HCT116 (cell line): ENCODE measurements around the gene EIF4E1B. TPM values are rescaled to one million over a fixed set of nuclear protein-coding genes. Genes with fewer than 3 reads are reported as not detected.

Experiments used
- ATAC-seq: fragments of 200-7000 bp; cut with Tn5 transposase; 2 replicates; pipeline ENCODE4 v1.9.1; 2020; ENCODE audit warnings: mild to moderate bottlenecking, moderate library complexity
- BruUV-seq: library from RNA; stranded (reverse); fragments of 400-500 nt; replicated peaks from 2 replicates; lab custom pipeline; 2021; lab: Mats Ljungman, UMichigan
- CTCF ChIA-PET: fragments of 300-600 bp; sonication (Branson Sonifier 250); formaldehyde crosslinking; loops from one replicate; lab custom pipeline; 2021; ENCODE audit warnings: antibody characterized with exemption; lab: Charles Lee
- POLR2A ChIA-PET: fragments of 300-600, 350-600 bp; sonication (Branson Sonifier 250); formaldehyde crosslinking; loops from one replicate; lab custom pipeline; 2021; ENCODE audit warnings: antibody characterized with exemption; lab: Charles Lee
- RAD21 ChIA-PET, 2 experiments: fragments of 300-600 bp; sonication (Branson Sonifier 250); formaldehyde crosslinking; loops; one replicate each; lab custom pipeline; 2023; ENCODE audit warnings: low total read pairs in 2 of 2; ENCODE audit not compliant: uncharacterized antibody in 2 of 2, unreplicated experiment in 2 of 2, low non-redundant PET in 1 of 2; lab: Charles Lee
- DNase-seq: peaks from one replicate; pipeline ENCODE4 v3.0.0-alpha.2; 2010; ENCODE audit warnings: low read depth, low spot score
- H2AFZ ChIP-seq: fragments of 200-600 bp; shearing (Covaris generic), sonication (generic); 2 replicates; pipeline ENCODE4 v1.6.1; 2017; ENCODE audit warnings: low read depth, mixed run types, mixed read lengths, antibody characterized with exemption, low read length; ENCODE audit not compliant: poor library complexity, severe bottlenecking
- H3K27ac ChIP-seq: 2 replicates; pipeline ENCODE4 v1.5.1; 2012; ENCODE audit warnings: low read depth, low read length
- H3K27me3 ChIP-seq: fragments of 200-600 bp; sonication (generic); 2 replicates; pipeline ENCODE4 v1.6.1; 2016; ENCODE audit warnings: mixed run types, low read length, mixed read lengths; ENCODE audit not compliant: insufficient read depth
- H3K36me3 ChIP-seq, 2 experiments: fragments of 200-500 bp in 1 of 2; fragments of 200-600 bp in 1 of 2; sonication (Bioruptor generic) in 1 of 2; sonication (generic) in 1 of 2; 2 replicates each; pipeline versions ENCODE4 v1.5.1 to v1.6.1; 2014 to 2016; ENCODE audit warnings: low read length in 2 of 2, inconsistent platforms in 1 of 2, mixed read lengths in 1 of 2, mixed run types in 1 of 2; ENCODE audit not compliant: insufficient read depth in 2 of 2, control insufficient read depth in 1 of 2
- H3K4me1 ChIP-seq, 2 experiments: fragments of 200-600 bp in 1 of 2; sonication (generic) in 1 of 2; 2 replicates each; pipeline versions ENCODE4 v1.5.1 to v1.6.1; 2012 to 2017; ENCODE audit warnings: low read length in 2 of 2, inconsistent platforms in 1 of 2, mild to moderate bottlenecking in 1 of 2, mixed read lengths in 1 of 2, mixed run types in 1 of 2, moderate library complexity in 1 of 2; ENCODE audit not compliant: insufficient read depth in 2 of 2, control insufficient read depth in 1 of 2
- H3K4me2 ChIP-seq: fragments of 200-600 bp; sonication (generic); 2 replicates; pipeline ENCODE4 v1.6.1; 2017; ENCODE audit warnings: mixed run types, low read length, mixed read lengths
- H3K4me3 ChIP-seq, 2 experiments: fragments of 200-600 bp in 1 of 2; sonication (generic) in 1 of 2; replicated peaks in 1 of 2; 2 replicates each; pipeline ENCODE4 v1.5.1; 2011 to 2016; ENCODE audit warnings: low read length in 2 of 2, control low read depth in 1 of 2, low read depth in 1 of 2, mild to moderate bottlenecking in 1 of 2, mixed read lengths in 1 of 2, mixed run types in 1 of 2
- H3K79me2 ChIP-seq: fragments of 200-600 bp; sonication (generic); 2 replicates; pipeline ENCODE4 v1.6.1; 2017; ENCODE audit warnings: mild to moderate bottlenecking, mixed run types, low read length, moderate library complexity, mixed read lengths; ENCODE audit not compliant: insufficient read depth
- H3K9ac ChIP-seq: fragments of 200-600 bp; sonication (generic); 2 replicates; pipeline ENCODE4 v1.6.1; 2016; ENCODE audit warnings: low read length, mixed read lengths
- H3K9me2 ChIP-seq: fragments of 200-600 bp; sonication (generic), shearing (Covaris generic); 2 replicates; pipeline ENCODE4 v1.6.1; 2017; ENCODE audit warnings: mixed run types, mild to moderate bottlenecking, moderate library complexity; ENCODE audit not compliant: insufficient read depth
- H3K9me3 ChIP-seq, 2 experiments: fragments of 200-500 bp in 1 of 2; fragments of 200-600 bp in 1 of 2; sonication (Bioruptor generic) in 1 of 2; sonication (generic) in 1 of 2; 2 replicates each; pipeline ENCODE4 v1.6.1; 2014 to 2017; ENCODE audit warnings: low read length in 2 of 2, mixed read lengths in 2 of 2, inconsistent platforms in 1 of 2, low read depth in 1 of 2, mild to moderate bottlenecking in 1 of 2, mixed run types in 1 of 2, moderate library complexity in 1 of 2; ENCODE audit not compliant: control insufficient read depth in 1 of 2, insufficient read depth in 1 of 2
- H4K20me1 ChIP-seq: fragments of 200-600 bp; sonication (generic), shearing (Covaris generic); 2 replicates; pipeline ENCODE4 v1.6.1; 2017; ENCODE audit warnings: mixed run types, mild to moderate bottlenecking, moderate library complexity; ENCODE audit not compliant: insufficient read depth
- EGR1 ChIP-seq: IDR thresholded peaks from 2 replicates; pipeline ENCODE4 v1.6.1; 2012; ENCODE audit warnings: low read depth
- EZH2 ChIP-seq: fragments of 200-600 bp; sonication (generic); IDR thresholded peaks from 2 replicates; pipeline ENCODE4 v1.6.1; 2017; ENCODE audit warnings: antibody characterized with exemption, mixed run types
- FOSL1 ChIP-seq: IDR thresholded peaks from 2 replicates; pipeline ENCODE4 v1.6.1; 2012; ENCODE audit warnings: low read depth
- SRF ChIP-seq: IDR thresholded peaks from 2 replicates; pipeline ENCODE4 v1.6.1; 2012; ENCODE audit warnings: low read depth
- TCF7L2 ChIP-seq: IDR thresholded peaks from 2 replicates; pipeline ENCODE4 v1.7.0; 2011; ENCODE audit warnings: borderline replicate concordance, inconsistent platforms; ENCODE audit not compliant: insufficient read depth, insufficient read length; ENCODE audit errors: extremely low read depth
- YY1 ChIP-seq: IDR thresholded peaks from 2 replicates; pipeline ENCODE4 v1.6.1; 2011; ENCODE audit warnings: low read length, low read depth, moderate library complexity, mild to moderate bottlenecking; ENCODE audit not compliant: insufficient replicate concordance; ENCODE audit errors: extremely low read depth
- ZBTB33 ChIP-seq: IDR thresholded peaks from 2 replicates; pipeline ENCODE4 v1.6.1; 2011; ENCODE audit warnings: mild to moderate bottlenecking, low read length, moderate library complexity; ENCODE audit not compliant: insufficient replicate concordance; ENCODE audit errors: extremely low read depth
- intact Hi-C: fragments of 100-400 bp; cut with micrococcal nuclease; formaldehyde crosslinking; loops from 2 replicates; pipeline ENCODE4 v1.10.0; 2022
- total RNA-seq: library from RNA; stranded (reverse); gene quantifications from one replicate; pipeline ENCODE4 v1.2.1, GENCODE V29; 2021; ENCODE audit not compliant: unreplicated experiment
- TF ChIP-seq, protein P1 (sequence below): IDR thresholded peaks from 2 replicates; pipeline ENCODE4 v1.6.1; 2012
- TF ChIP-seq, protein P2 (sequence below), 3 experiments: fragments of 200-600 bp in 1 of 3; sonication (generic) in 1 of 3; IDR thresholded peaks in 2 of 3; conservative IDR thresholded peaks in 1 of 3; 2 replicates each; pipeline ENCODE4 v1.5.1; 2012 to 2017; ENCODE audit warnings: low read depth in 2 of 3, low read length in 2 of 3, antibody characterized with exemption in 1 of 3, borderline replicate concordance in 1 of 3, control low read depth in 1 of 3, mild to moderate bottlenecking in 1 of 3, mixed read lengths in 1 of 3, mixed run types in 1 of 3, moderate library complexity in 1 of 3; ENCODE audit not compliant: insufficient read depth in 1 of 3

Gene EIF4E1B
- total RNA-seq, 1 experiment from 2014 or later, result 0.07 TPM

GRCh38 chr5:176608937-176609723 is 21.3 kb upstream of the EIF4E1B start:
- ChIA-PET POLR2A (no interaction called here), RAD21 (no interaction called here), CTCF (no interaction called here)
- ATAC-seq (no peak), DNase-seq (no peak)
- Histone ChIP-seq H3K27me3 (no peaks in the 10 kb centered on the region), H3K9ac (peak overlapping the region; percentile 68), H2AFZ (no peak overlapping the region), H3K9me2 (no peaks in the 10 kb centered on the region), H3K4me2 (peak overlapping the region; percentile 96), H3K36me3 (no peaks in the 10 kb centered on the region), H3K4me1 (peaks cover 12 to 29% of the 10 kb centered on the region in 2 experiments; a peak in 3 of 4 replicates), H3K79me2 (peaks cover 19% of the 10 kb centered on the region), H3K4me3 (peak overlapping the region; percentile 63 to 74), H3K27ac (peak overlapping the region; percentile 31; the same call in 1 of the 2 replicates), H3K9me3 (no peaks in the 10 kb centered on the region), H4K20me1 (no peaks in the 10 kb centered on the region)
- no TSS peak for BruUV-seq
- no peak for TF ChIP-seq EGR1
- peak; percentile 54 for TF ChIP-seq TCF7L2
- TF ChIP-seq SRF, result no peak
- intact Hi-C loops, result no loop called here

- H2AFZ ChIP-seq, result no peak within 1 kb of the TSS
- ATAC-seq (peak; percentile 85), DNase-seq (peak; percentile 18)
- peak within 1 kb of the TSS; percentile 68 for H3K9ac ChIP-seq
- peaks cover 20 to 35% of the 10 kb centered on the region in 2 experiments for H3K4me1 ChIP-seq
- POLR2A ChIA-PET, result no interaction called here
- intact Hi-C loops, result no loop called here
- no peaks in the 10 kb centered on the region for H4K20me1 ChIP-seq
- H3K4me3 ChIP-seq, result peak within 1 kb of the TSS; percentile 63 to 74
- CTCF ChIA-PET, result no interaction called here
- no peaks in the 10 kb centered on the region for H3K9me2 ChIP-seq
- H3K36me3 ChIP-seq, result no peaks in the 10 kb centered on the region
- no TSS peak for BruUV-seq
- H3K27me3 ChIP-seq, result no peaks in the 10 kb centered on the region
- H3K27ac ChIP-seq, result peak within 1 kb of the TSS; percentile 75
- peaks cover 19% of the 10 kb centered on the region for H3K79me2 ChIP-seq
- peak within 1 kb of the TSS; percentile 96 for H3K4me2 ChIP-seq
- H3K9me3 ChIP-seq, result no peaks in the 10 kb centered on the region
- RAD21 ChIA-PET, result no interaction called here
- TF ChIP-seq YY1 (no peak), EZH2 (no peak), SRF (no peak), ZBTB33 (no peak), FOSL1 (no peak)
- TF ChIP-seq, protein P1, sequence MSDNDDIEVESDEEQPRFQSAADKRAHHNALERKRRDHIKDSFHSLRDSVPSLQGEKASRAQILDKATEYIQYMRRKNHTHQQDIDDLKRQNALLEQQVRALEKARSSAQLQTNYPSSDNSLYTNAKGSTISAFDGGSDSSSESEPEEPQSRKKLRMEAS, result 0 out of 2 replicates have a peak, but pooled peaks have one; percentile 25
- TF ChIP-seq, protein P2, sequence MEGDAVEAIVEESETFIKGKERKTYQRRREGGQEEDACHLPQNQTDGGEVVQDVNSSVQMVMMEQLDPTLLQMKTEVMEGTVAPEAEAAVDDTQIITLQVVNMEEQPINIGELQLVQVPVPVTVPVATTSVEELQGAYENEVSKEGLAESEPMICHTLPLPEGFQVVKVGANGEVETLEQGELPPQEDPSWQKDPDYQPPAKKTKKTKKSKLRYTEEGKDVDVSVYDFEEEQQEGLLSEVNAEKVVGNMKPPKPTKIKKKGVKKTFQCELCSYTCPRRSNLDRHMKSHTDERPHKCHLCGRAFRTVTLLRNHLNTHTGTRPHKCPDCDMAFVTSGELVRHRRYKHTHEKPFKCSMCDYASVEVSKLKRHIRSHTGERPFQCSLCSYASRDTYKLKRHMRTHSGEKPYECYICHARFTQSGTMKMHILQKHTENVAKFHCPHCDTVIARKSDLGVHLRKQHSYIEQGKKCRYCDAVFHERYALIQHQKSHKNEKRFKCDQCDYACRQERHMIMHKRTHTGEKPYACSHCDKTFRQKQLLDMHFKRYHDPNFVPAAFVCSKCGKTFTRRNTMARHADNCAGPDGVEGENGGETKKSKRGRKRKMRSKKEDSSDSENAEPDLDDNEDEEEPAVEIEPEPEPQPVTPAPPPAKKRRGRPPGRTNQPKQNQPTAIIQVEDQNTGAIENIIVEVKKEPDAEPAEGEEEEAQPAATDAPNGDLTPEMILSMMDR (IDR thresholded peaks at IDR 0.05 in 2 of 3, conservative IDR thresholded peaks at IDR 0.05 in 1 of 3; ENCODE audit: borderline replicate concordance in 1 of 3, insufficient read depth in 1 of 3, low read depth in 2 of 3, low read length in 2 of 3), result peak; percentile 34 to 53 (median 36); a peak in 5 of 6 replicates
Observed at GRCh38 chr5:176609724-176610434, 20.6 kb upstream of the EIF4E1B start, which contains the start of gene GPRIN1. TSS of gene GPRIN1 (minus strand) at chr5:176610156. CDS start at chr5:176599834, 10,322 bp downstream.
